Endothelial cell of umbilical vein (primary cell): ENCODE measurements around the gene WNT6.

Source experiments
- CTCF ChIP-seq, 2 donors: IDR thresholded peaks; 1 replicate in 1 of 2; 2 replicates in 1 of 2; pipeline ENCODE4 v1.5.1; 2011; ENCODE audit warnings: low read length in 2 of 2, mild to moderate bottlenecking in 2 of 2, moderate library complexity in 2 of 2, control low read depth in 1 of 2, inconsistent platforms in 1 of 2, low read depth in 1 of 2; ENCODE audit not compliant: insufficient read depth in 1 of 2; ENCODE audit errors: extremely low read depth in 1 of 2
- EZH2 ChIP-seq: IDR thresholded peaks from 2 replicates; pipeline ENCODE4 v1.6.1; 2012; ENCODE audit warnings: borderline replicate concordance, low read depth, mild to moderate bottlenecking, moderate library complexity, low read length, inconsistent platforms; ENCODE audit not compliant: severe bottlenecking
- FOS ChIP-seq: IDR thresholded peaks from 2 replicates; pipeline ENCODE4 v1.6.1; 2011; ENCODE audit warnings: mild to moderate bottlenecking, low read length, moderate library complexity, borderline replicate concordance; ENCODE audit not compliant: insufficient read depth
- GATA2 ChIP-seq: IDR thresholded peaks from 2 replicates; pipeline ENCODE4 v1.7.0; 2011; ENCODE audit warnings: low read depth, mild to moderate bottlenecking, moderate library complexity, mixed read lengths, low read length; ENCODE audit not compliant: insufficient read length, insufficient read depth
- MYC ChIP-seq: IDR thresholded peaks from one replicate; pipeline ENCODE4 v1.6.1; 2011; ENCODE audit warnings: mild to moderate bottlenecking, low read depth, low read length
- POLR2A ChIP-seq: IDR thresholded peaks from 2 replicates; pipeline ENCODE4 v1.6.1; 2012; ENCODE audit warnings: low read depth, mild to moderate bottlenecking, control low read depth, low read length
- POLR2AphosphoS5 ChIP-seq: IDR thresholded peaks from 2 replicates; pipeline ENCODE4 v1.6.1; 2012; ENCODE audit warnings: low read depth, mild to moderate bottlenecking, control low read depth, low read length, moderate library complexity; ENCODE audit not compliant: insufficient read depth
- TF ChIP-seq, protein P1 (sequence below): IDR thresholded peaks from 2 replicates; pipeline ENCODE4 v1.6.1; 2011; ENCODE audit not compliant: insufficient read depth, insufficient read length

DNA sequence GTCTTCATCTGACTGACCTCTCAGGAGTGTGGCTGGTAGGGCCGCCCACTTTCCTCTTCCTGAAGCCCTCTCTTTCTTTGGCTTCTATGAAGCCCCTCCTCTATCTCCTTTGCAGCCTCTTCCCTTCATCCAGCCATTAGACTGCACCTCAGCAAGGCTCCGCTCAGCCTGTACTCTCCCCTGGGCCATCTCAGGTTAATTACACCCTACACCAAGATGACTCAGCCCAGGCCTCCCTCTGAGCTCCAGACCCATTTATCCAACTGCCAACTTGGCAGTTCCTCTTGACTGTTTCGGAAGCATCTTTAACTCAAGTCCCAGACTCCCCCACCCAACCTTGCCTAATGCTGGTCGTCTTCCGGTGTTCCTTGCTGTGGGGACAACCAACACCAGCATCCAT is 5.8 kb upstream of the WNT6 start:
- TF ChIP-seq FOS, result no peak
- no peak for TF ChIP-seq CTCF (IDR thresholded peaks at IDR 0.05; ENCODE audit: extremely low read depth in 1 of 2, insufficient read depth in 1 of 2, low read depth in 1 of 2, low read length in 2 of 2)
- TF ChIP-seq POLR2A, result no peak
- TF ChIP-seq MYC, result no peak
- no peak for TF ChIP-seq POLR2AphosphoS5
- no peak for TF ChIP-seq EZH2
- no peak for TF ChIP-seq GATA2
- TF ChIP-seq, protein P1, sequence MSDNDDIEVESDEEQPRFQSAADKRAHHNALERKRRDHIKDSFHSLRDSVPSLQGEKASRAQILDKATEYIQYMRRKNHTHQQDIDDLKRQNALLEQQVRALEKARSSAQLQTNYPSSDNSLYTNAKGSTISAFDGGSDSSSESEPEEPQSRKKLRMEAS, result no peak
